GM19238 (cell line): ENCODE results near the gene DOCK8.
"Not testable (repeated sequence)": the region's sequence is repeated elsewhere in the genome, so short reads cannot be mapped to it uniquely, and the experiment has no call there.

ENCODE experiments used
- DNase-seq: peaks from one replicate; pipeline ENCODE4 v3.0.0; 2011; ENCODE audit warnings: low spot score; ENCODE audit not compliant: insufficient read length

The DOCK8 gene

DNA sequence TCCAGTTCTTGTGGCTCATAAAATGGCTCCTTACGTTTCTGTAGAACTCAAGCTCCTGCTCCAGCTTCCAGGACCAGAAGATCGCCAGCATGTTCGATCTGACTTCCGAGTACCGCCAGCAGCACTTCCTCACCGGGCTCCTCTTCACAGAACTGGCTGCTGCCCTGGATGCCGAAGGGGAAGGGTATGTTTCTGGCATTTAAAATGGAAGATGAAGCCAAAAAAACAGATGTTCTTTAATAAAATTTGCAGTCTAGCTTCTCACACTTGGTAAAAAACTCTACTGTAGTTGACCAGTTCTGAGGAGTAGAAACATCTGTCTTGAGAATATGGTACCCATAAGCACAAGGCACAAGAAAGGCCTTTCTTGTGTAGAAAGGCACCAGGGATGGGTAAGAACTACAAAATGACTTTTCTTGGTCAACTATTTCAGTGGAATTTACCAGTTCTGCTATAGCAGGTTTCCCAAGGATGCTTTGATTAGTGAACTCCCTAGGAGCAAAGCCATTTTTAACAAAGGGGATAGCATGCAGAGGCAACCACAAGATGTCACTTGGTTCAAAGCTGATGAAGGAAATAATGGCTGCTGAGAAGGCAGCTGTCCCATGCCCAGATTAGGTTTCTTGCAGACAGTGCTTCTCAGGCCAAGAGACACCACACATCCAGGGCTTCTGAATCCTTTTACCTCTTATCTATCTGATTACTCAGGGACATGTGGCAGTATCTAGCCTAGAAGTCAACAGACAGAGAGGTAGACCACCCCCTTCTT is 192.4 kb downstream of the DOCK8 start:
- no peak for DNase-seq

- not testable (repeated sequence) for DNase-seq
Measured at GRCh38 chr9:409655-410054, 195.0 kb downstream of the DOCK8 start.

- DNase-seq = no peak
Measured at GRCh38 chr9:414595-414994, 199.9 kb downstream of the DOCK8 start.

GRCh38 chr9:419571-420171 is 205.0 kb downstream of the DOCK8 start:
- no peak for DNase-seq

DNA sequence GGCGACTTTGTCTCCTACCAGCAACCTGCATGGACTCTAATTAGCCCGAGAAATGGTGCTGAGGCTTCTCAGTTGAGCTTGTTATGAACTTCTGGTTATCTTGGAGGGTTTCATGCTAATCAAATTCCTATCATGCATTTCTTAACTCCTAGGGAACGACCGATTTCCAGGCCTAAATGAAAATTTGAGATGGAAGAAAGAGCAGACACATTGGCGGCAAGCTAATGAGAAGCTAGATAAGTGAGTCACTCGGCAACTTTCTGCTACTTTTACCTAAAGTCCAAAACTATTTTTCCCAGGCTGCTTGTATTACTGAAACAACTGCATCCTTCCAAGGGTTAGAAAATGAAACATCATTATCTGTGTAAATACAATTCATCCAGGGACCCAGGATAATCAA is 207.2 kb downstream of the DOCK8 start:
- DNase-seq = no peak

DNA sequence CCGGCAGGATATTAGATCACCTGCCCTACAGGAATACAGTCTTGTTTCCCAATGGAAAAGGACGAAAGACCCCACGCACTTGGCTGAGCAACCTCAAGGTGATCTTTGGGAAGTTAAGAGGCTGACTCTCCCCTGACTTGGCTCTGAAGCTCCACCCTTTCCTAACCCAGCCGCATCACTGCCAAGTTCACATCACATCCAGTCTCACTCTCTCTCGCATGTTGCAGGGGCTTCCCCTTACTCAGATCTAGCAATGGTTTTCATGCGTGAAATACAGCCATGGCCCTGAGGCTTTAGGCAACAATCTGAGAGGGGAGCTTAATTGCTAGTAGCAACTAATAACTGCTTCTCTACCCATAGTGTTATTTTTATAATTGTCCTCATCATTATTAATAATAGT is 211.6 kb downstream of the DOCK8 start:
- DNase-seq = no peak

GRCh38 chr9:426976-427375 is 212.3 kb downstream of the DOCK8 start:
- no peak for DNase-seq

- no peak for DNase-seq
Measured at GRCh38 chr9:431701-432100, 217.0 kb downstream of the DOCK8 start.

GRCh38 chr9:436482-436881 is 221.8 kb downstream of the DOCK8 start:
- no peak for DNase-seq

DNA sequence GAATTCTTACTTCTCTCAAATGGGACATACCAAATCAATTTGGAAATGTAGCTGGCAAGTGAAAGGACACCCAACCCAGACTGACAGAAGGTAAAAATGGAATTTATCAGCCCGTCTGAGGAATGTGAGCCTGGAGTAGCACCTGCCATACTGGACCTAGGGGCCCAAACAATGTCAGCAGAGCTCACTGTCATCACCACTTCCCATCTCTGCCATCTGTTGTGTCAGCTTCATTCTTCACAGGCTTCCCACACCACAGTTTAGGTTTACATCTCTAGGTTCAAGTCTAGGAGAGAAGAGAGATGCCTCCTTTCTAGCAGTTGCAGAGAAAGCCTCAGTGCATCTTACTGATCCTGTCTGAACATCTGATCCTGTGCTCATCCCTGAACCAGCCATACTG is 222.4 kb downstream of the DOCK8 start:
- DNase-seq = no peak

- no peak for DNase-seq
Measured at GRCh38 chr9:437574-438001, 222.9 kb downstream of the DOCK8 start.

DNA sequence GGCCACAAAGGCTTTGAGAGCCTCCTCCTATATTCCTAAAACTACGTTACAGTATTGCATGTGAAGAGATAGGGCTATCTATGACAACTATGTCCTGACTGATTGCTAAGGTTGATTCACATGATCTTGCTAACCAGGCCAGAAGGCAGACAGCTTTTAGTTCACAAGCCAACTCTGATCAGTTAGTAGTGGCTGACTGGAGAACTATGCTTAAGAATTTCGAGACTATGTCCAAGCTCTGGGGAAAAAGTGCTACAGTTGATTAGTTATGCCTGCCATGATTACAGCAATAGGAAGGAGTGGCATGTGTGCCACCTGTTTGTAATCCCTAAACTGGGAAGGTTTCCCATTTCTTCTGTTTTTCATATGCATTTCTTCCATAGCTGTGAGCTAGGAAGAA is 223.4 kb downstream of the DOCK8 start:
- DNase-seq = no peak

- DNase-seq = no peak
Measured at GRCh38 chr9:438961-439768, 224.5 kb downstream of the DOCK8 start.

GRCh38 chr9:441126-441525 is 226.5 kb downstream of the DOCK8 start:
- no peak for DNase-seq

DNA sequence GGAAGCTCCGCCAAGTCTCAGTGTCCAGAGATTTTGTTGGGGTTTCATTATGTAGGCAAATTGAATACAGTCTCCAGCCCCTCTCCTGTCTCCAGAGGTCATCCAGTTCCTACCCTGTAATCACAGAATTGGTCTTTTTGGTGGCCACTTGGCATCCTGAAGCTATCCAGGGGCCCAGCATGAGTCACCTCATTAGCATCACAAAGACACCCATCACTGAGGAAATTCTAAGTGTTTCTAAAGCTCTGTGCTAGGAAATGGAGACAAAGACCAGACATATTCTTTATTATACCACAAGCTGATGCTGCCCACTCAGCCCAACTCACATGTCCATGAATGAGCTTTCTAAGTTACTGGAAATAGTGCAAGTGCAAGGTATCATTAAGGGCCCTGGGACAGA is 229.9 kb downstream of the DOCK8 start:
- DNase-seq = no peak

- no peak for DNase-seq
Measured at GRCh38 chr9:445033-445432, 230.4 kb downstream of the DOCK8 start.

DNA sequence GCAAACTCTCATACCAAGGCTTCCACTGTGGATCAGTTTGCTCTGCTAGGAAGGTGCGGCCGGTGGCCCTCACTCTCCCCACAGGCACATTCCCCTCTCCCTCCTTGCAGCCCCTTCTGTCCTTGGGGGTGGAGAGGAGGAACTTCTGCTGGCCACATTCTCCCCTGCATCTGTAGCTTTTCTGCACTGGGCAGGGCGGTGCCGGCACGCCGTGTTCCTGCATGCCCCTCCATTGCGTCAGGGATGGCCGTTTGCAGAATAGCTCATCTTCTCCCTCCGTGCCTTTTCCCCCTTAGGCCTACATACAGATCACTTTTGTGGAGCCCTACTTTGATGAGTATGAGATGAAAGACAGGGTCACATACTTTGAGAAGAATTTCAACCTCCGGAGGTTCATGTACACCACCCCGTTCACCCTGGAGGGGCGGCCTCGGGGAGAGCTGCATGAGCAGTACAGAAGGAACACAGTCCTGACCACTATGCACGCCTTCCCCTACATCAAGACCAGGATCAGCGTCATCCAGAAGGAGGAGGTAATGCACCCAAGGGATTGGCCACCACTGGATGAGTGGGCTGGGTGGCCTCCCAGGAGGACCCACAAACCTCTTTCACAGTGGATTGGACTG is 231.5 kb downstream of the DOCK8 start:
- DNase-seq = no peak

DNA sequence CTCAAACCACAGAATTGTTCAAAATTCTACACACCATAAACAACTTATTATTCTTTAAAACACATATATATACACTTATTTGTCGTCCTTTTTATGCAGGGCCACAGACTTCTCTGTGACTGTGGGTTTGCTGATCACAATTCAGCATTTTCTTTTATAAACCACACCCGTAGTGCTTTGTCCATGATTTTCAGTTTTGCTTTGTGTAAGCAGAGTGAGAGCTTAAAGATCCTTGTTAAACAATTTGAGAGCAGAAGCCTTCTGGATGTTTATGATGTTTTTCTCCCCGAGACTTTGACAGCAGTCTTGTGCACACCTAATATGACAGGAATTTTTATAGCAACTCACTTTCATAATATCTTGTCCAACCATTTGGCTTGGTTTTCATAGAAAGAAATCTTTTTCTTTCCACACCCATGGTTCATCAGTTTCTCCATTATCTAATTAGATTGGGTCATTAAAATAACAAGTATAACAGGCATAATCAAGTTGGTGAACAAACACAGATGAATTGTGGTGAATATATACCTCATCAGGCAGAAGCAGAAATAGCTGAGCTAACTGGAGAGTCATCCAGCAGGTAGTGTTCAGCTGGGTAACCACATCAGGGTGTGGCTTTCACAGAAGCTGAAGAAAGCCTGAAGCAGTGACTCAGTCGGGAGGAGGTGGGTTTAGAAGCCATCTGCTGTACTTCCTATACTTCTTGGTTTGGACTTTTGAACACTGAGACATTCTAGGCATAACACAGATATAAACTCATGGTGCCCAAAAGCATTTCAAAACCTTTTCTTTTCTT is 232.8 kb downstream of the DOCK8 start:
- no peak for DNase-seq

- no peak for DNase-seq
Measured at GRCh38 chr9:450057-450456, 235.4 kb downstream of the DOCK8 start.

DNA sequence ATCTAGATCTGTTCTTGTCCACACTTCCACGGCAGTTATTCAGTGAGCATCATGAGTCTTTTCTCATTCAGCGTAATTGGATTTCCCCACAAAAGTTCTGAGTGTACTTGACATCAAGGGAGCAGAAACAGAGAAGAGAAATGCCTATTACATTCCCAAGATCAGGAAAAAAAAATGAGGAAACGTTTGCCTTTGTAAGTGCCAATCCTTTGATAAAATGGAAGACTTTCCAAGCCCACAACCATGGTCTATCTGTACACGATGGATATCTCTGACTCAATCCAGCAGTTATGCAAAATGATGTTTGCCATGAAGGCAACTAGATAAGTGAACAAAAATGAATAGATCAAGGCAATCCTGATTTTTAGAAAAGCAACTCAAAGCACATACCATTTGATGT is 235.9 kb downstream of the DOCK8 start:
- no peak for DNase-seq

DNA sequence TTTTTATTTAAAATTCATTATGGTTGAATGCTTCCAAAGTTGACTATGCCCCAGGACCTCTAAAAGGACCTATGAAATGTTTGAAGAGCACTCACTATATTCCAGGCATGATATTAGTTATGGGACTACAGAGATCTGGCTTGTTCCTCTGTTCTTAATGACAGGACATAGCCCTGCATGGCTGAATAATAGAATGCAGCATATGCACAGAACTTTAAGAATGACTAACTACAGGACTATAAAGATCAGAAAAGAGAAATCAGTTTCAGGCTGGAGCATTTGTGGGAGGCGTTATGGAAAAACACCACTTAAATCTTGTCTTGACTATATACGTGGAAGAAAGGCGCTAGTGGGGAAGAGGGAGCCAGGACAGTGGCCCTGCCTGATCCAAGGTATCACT is 239.2 kb downstream of the DOCK8 start:
- DNase-seq = no peak
